Activated CD8-positive, alpha-beta T cell treated with anti-CD3 and anti-CD28 coated beads for 36 hours (primary cell): Measurements from ENCODE around the gene DPF3. TPM values are rescaled to one million over a fixed set of nuclear protein-coding genes. Genes with fewer than 3 reads are reported as not detected.

ENCODE experiments used
- ATAC-seq: fragments of 200-7000 bp; cut with Tn5 transposase; one replicate; pipeline ENCODE4 v1.10.0; 2021; ENCODE audit warnings: mild to moderate bottlenecking, moderate library complexity
- CTCF ChIA-PET: fragments of 350-600 bp; sonication (Branson Sonifier 250); formaldehyde crosslinking; loops from one replicate; lab custom pipeline; 2021; ENCODE audit warnings: antibody characterized with exemption; lab: Charles Lee
- POLR2A ChIA-PET: fragments of 350-600 bp; sonication (Branson Sonifier 250); formaldehyde crosslinking; loops from one replicate; lab custom pipeline; 2021; ENCODE audit warnings: antibody characterized with exemption; lab: Charles Lee
- DNase-seq: peaks from one replicate; pipeline ENCODE4 v3.0.0-alpha.2; 2020
- H3K27ac Mint-ChIP-seq: one replicate; pipeline ENCODE4 v1.8.0; 2021; ENCODE audit warnings: mild to moderate bottlenecking, mixed read lengths
- H3K27me3 Mint-ChIP-seq: one replicate; pipeline ENCODE4 v1.8.0; 2021; ENCODE audit warnings: mixed read lengths
- H3K36me3 Mint-ChIP-seq: one replicate; pipeline ENCODE4 v1.8.0; 2021; ENCODE audit warnings: low read depth, mixed read lengths
- H3K4me1 Mint-ChIP-seq: one replicate; pipeline ENCODE4 v1.8.0; 2021; ENCODE audit warnings: low read depth, mixed read lengths
- H3K4me3 Mint-ChIP-seq: one replicate; pipeline ENCODE4 v1.8.0; 2021; ENCODE audit warnings: mild to moderate bottlenecking, moderate library complexity, mixed read lengths
- H3K9me3 Mint-ChIP-seq: one replicate; pipeline ENCODE4 v1.8.0; 2021; ENCODE audit warnings: mixed read lengths
- intact Hi-C: fragments of 100-400 bp; cut with micrococcal nuclease; formaldehyde crosslinking; loops from one replicate; pipeline ENCODE4 v1.10.0; 2022
- total RNA-seq, 2 experiments: library from RNA; stranded (reverse); gene quantifications; one replicate each; pipeline ENCODE4 v1.2.3, GENCODE V29; 2021
- TF ChIP-seq, protein P1 (sequence below): fragments of 200-600 bp; IDR thresholded peaks from one replicate; pipeline ENCODE4 v1.8.0; 2022; ENCODE audit warnings: antibody characterized with exemption, mild to moderate bottlenecking

DPF3 gene
- total RNA-seq, 2 experiments from 2014 or later: 0.13 to 0.54 TPM

DNA sequence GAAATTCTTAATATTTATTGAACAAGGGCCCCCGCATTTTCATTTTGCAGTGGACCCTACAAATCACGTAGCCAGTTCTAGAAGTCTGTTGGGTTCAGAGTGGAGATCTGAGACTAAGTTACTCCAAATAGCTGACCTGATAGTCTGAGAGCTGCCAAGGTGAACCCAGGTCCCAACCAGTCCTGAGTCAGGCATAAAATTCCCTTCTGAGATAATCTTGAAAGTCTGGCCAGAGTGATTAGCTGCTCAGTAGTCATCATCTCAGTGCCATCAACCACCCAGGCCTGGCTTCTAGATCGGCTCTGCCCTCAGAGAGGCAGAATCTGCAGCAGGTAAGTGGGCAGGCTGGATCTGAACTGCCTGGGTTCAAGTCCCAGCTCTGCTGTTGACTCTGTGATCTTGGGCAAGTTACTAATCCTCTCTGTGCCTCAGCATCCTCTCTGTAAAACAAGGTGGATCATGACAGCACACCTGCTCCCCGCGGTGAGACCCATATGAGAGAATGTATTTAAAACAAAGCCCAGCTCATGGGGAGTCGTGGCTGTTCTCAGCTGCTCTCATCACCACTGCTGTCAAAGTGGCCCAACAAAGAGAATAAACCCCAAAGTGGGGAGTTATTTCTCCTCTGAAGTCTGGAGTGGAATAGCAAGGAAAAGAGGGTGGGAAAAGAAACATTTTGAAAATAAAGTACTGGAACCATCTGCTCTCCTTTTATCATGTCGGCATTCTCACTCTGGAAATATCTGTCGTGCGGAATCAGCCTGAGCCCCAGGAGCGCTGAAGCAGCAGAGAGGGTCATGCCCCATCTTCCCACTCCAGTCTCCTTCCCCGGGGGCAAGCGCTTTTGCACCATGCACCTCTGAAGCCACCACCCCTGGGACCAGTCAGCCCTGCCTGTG lies 193.3 kb downstream of the DPF3 start:
- intact Hi-C loops: no loop called here
- no peak overlapping the region for H3K27ac Mint-ChIP-seq
- H3K36me3 Mint-ChIP-seq: no peaks in the 10 kb centered on the region
- H3K4me3 Mint-ChIP-seq: no peak overlapping the region
- ChIA-PET POLR2A (no interaction called here), CTCF (no interaction called here)
- H3K27me3 Mint-ChIP-seq: no peaks in the 10 kb centered on the region
- no peak for ATAC-seq
- no peak for DNase-seq
- TF ChIP-seq, protein P1, sequence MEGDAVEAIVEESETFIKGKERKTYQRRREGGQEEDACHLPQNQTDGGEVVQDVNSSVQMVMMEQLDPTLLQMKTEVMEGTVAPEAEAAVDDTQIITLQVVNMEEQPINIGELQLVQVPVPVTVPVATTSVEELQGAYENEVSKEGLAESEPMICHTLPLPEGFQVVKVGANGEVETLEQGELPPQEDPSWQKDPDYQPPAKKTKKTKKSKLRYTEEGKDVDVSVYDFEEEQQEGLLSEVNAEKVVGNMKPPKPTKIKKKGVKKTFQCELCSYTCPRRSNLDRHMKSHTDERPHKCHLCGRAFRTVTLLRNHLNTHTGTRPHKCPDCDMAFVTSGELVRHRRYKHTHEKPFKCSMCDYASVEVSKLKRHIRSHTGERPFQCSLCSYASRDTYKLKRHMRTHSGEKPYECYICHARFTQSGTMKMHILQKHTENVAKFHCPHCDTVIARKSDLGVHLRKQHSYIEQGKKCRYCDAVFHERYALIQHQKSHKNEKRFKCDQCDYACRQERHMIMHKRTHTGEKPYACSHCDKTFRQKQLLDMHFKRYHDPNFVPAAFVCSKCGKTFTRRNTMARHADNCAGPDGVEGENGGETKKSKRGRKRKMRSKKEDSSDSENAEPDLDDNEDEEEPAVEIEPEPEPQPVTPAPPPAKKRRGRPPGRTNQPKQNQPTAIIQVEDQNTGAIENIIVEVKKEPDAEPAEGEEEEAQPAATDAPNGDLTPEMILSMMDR: no peak
- H3K4me1 Mint-ChIP-seq: peaks cover 4% of the 10 kb centered on the region
- no peaks in the 10 kb centered on the region for H3K9me3 Mint-ChIP-seq

DNA sequence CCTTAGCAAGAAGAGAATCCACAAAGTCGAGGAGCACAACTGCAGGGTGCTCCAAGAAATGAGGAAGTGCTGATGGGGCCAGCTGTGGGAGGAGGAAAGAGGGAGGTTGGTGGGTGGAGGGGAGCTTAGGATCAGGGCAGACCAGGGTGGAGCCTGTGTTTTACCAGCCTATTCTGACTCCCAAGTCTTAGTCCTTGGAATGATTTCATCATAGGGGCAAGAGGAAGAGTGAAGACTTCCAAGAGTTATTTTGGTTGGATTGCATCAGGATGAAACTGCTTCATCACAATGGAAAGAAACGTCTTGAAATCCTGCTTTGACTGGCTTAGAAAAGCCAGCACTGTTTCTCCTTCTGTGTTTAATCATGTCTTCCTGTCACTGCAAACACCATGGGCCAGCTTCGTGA lies 194.0 kb downstream of the DPF3 start:
- ChIA-PET CTCF (no interaction called here), POLR2A (no interaction called here)
- TF ChIP-seq, protein P1: no peak
- H3K27ac Mint-ChIP-seq: no peak overlapping the region
- intact Hi-C loops: no loop called here
- no peaks in the 10 kb centered on the region for H3K9me3 Mint-ChIP-seq
- no peak overlapping the region for H3K4me3 Mint-ChIP-seq
- no peaks in the 10 kb centered on the region for H3K27me3 Mint-ChIP-seq
- DNase-seq: no peak
- no peaks in the 10 kb centered on the region for H3K36me3 Mint-ChIP-seq
- no peak for ATAC-seq
- H3K4me1 Mint-ChIP-seq: peaks cover 4% of the 10 kb centered on the region

DNA sequence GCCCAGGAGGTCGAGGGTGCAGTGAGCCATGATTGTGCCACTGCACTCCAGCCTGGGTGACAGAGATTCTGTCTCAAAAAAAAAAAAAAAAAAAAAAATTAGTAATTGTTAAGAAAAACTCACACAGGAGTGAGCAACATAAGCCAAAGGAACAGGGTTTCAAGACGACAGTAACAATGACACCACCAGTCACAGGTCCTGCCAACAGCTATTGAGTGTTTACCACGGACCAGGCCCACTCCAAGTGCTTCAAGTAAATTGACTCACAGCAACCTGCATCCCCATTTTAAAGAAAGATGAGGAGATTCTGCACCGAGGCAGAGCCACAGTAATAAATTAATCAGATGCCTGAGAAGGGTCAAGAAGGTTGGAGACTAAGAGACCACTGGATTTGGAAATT lies 194.5 kb downstream of the DPF3 start:
- POLR2A ChIA-PET: no interaction called here
- Mint-ChIP-seq H3K4me1 (peaks cover 4% of the 10 kb centered on the region), H3K4me3 (no peak overlapping the region), H3K27ac (no peak overlapping the region), H3K9me3 (no peaks in the 10 kb centered on the region), H3K27me3 (no peaks in the 10 kb centered on the region), H3K36me3 (no peaks in the 10 kb centered on the region)
- no peak for DNase-seq
- CTCF ChIA-PET: no interaction called here
- intact Hi-C loops: no loop called here
- ATAC-seq: no peak
- TF ChIP-seq, protein P1: no peak

DNA sequence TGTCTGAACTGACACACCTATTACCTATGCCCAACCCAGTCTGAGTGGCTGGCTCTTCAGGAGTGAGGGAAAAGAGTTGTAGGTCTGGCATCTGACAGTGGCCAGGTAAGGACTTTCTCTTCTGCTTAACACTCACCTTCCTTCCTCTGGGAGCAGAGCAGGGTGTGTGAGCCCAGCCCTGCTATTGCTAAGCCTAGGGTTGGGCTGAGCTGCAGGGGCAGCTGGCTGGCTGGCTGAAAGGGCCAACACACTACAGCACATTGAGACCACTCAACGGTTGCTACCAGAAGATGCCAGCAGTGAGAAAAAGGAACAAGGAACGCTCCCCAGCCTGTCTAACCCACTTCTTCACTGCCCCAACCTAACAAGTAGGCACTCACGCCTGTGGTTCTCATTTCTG lies 201.2 kb downstream of the DPF3 start:
- CTCF ChIA-PET: no interaction called here
- intact Hi-C loops: no loop called here
- H3K27me3 Mint-ChIP-seq: no peaks in the 10 kb centered on the region
- TF ChIP-seq, protein P1: no peak
- ATAC-seq (no peak), DNase-seq (no peak)
- POLR2A ChIA-PET: no interaction called here
- H3K4me1 Mint-ChIP-seq: no peaks in the 10 kb centered on the region
- H3K36me3 Mint-ChIP-seq: no peaks in the 10 kb centered on the region
- no peaks in the 10 kb centered on the region for H3K9me3 Mint-ChIP-seq
- no peak overlapping the region for H3K27ac Mint-ChIP-seq
- H3K4me3 Mint-ChIP-seq: no peak overlapping the region

DNA sequence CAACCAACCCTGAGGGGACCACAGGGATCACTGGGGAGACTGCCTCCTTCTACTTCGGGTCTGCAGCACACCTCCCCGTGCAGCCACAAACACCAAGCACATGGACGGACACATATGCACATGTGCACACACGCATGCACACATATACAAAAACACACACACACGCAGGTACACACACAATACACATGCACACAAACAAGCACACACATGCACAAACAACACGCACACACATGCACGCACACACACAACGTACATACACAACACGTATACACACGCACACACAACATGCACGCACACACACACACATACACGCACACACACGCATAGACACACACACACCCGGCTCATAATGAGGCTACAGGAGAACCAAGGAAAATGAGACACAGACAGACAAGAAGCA lies 203.6 kb downstream of the DPF3 start:
- H3K27ac Mint-ChIP-seq: no peak overlapping the region

More for the DNA sequence above, 203.6 kb downstream of the DPF3 start:
- Mint-ChIP-seq H3K4me1 (no peaks in the 10 kb centered on the region), H3K4me3 (no peak overlapping the region), H3K27me3 (no peaks in the 10 kb centered on the region), H3K9me3 (no peaks in the 10 kb centered on the region), H3K36me3 (no peaks in the 10 kb centered on the region)
- DNase-seq (no peak), ATAC-seq (no peak)
- intact Hi-C loops: no loop called here
- CTCF ChIA-PET: no interaction called here
- POLR2A ChIA-PET: no interaction called here
- TF ChIP-seq, protein P1: no peak
